RWPE1 (cell line): ENCODE measurements around the gene CTNNAL1.

Experiments used
- CTCF ChIA-PET: fragments of 350-600 bp; sonication (Branson Sonifier 250); formaldehyde crosslinking; extraction: SDS; loops from one replicate; lab custom pipeline; 2021; lab: Yijun Ruan, JAX
- POLR2A ChIA-PET: fragments of 400-600 bp; formaldehyde crosslinking; extraction: SDS; loops from one replicate; lab custom pipeline; 2020; ENCODE audit warnings: antibody characterized with exemption; ENCODE audit not compliant: low non-redundant PET; lab: Yijun Ruan, JAX
- DNase-seq: peaks from one replicate; pipeline ENCODE4 v3.0.0; 2012; ENCODE audit warnings: low spot score
- H3K27ac ChIP-seq: fragments of 450-650 bp; 2 replicates; pipeline ENCODE4 v1.5.1; 2017
- TF ChIP-seq, protein P1 (sequence below): fragments of 450-650 bp; conservative IDR thresholded peaks from 2 replicates; pipeline ENCODE4 v1.5.1; 2017; ENCODE audit warnings: low read depth, mild to moderate bottlenecking

The CTNNAL1 gene

DNA sequence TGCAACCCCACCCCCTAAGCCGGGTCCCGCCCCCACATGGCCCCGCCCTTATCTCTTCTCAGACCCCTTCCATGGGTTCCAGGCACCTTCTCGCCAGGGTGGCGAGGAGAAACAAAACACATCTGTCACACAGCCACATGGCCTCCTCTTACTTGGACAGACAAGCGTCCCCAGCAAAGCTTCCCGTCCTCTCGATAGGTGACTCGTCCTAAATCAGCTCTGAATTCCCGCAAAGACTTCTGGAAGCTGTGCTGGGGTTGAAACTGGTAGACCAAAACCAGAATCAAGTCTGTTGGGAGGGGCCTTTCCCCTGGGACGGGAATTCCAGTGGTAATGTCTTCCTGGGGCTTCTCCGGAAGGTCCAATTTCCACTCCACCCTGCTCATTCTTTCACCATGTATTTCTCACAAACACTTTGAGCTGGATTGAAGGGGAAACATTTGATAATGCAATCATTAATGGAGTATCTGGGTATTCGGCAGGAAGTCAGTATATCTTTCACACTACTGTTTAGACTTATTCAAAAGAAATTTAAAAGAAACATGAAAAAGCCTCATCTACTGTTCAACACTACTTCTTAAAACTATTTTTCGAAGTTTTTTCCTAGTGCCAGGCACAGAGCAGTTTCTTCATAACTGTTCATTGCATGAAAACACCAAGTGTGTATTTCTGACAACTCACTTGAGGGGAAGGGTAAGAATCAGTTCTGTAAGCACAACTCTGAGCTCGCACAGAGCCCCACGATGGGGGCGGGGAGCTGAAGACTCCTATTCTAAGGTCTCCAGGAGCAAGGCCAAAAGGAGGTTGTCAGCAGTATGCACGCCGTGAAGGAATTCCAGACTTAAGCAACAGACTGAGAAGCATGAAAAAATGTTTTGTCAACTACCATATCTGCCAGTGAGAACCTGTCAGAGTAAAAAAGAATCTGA, 644 bp upstream of the CTNNAL1 start:
- CTCF ChIA-PET: interaction anchor here (0.6 to 1.1 kb wide), 4 partner anchors 13 to 332 kb away, joined by 3 to 6 read pairs (median 3); no protein-coding TSS in a partner anchor
- DNase-seq: no peak
- TF ChIP-seq, protein P1, sequence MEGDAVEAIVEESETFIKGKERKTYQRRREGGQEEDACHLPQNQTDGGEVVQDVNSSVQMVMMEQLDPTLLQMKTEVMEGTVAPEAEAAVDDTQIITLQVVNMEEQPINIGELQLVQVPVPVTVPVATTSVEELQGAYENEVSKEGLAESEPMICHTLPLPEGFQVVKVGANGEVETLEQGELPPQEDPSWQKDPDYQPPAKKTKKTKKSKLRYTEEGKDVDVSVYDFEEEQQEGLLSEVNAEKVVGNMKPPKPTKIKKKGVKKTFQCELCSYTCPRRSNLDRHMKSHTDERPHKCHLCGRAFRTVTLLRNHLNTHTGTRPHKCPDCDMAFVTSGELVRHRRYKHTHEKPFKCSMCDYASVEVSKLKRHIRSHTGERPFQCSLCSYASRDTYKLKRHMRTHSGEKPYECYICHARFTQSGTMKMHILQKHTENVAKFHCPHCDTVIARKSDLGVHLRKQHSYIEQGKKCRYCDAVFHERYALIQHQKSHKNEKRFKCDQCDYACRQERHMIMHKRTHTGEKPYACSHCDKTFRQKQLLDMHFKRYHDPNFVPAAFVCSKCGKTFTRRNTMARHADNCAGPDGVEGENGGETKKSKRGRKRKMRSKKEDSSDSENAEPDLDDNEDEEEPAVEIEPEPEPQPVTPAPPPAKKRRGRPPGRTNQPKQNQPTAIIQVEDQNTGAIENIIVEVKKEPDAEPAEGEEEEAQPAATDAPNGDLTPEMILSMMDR: no peak
- POLR2A ChIA-PET: interaction anchor here (0.6 kb wide), 1 partner anchor 93 kb away, joined by 7 read pairs; no protein-coding TSS in a partner anchor
- peak overlapping the region; percentile 99 for H3K27ac ChIP-seq

DNA sequence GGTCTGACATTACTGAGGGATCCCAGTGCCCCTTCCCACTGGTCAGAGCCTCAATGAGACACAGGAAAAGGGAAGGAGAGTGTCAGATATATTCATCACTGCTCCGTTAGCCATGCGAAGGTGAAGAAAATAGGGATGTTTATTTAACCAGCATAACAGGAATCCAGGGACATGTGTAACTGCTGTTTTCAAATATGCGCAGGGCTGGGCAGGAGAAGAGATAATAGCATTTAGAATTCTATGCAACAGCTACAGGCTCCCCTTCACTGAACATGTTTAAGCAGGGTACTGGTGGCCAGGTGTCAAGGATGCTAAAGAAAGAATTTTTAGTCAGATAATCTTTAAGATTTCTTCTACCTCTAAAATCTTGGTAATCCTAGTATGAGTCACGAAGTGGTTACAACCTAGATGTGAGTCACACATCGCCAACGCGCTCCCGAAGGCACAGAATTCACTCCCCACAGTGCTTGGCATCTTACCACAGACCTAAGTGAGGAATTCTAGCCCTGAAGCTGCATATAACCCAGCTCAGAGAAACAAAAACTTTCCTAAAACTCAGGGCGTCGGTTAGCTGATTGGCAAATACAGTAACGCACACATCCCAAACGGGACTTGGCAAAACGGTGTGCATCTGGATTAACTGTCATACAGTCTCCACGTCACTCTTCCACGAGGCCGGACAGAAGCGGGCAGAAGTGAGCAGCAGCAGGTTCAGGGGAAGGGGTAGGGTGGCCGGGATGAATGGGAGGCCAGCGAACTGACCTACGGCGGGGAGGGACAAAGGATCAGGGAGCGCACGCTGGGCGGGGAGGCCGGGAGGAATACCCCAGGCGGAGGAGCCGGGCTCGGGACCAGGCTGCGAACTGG, 1.1 kb downstream of the CTNNAL1 start:
- TF ChIP-seq, protein P1: no peak
- peak overlapping the region; percentile 99 for H3K27ac ChIP-seq
- CTCF ChIA-PET: interaction anchor here (0.5 to 0.6 kb wide), 4 partner anchors 20 to 431 kb away, joined by 3 to 5 read pairs (median 4); no protein-coding TSS in a partner anchor

DNA sequence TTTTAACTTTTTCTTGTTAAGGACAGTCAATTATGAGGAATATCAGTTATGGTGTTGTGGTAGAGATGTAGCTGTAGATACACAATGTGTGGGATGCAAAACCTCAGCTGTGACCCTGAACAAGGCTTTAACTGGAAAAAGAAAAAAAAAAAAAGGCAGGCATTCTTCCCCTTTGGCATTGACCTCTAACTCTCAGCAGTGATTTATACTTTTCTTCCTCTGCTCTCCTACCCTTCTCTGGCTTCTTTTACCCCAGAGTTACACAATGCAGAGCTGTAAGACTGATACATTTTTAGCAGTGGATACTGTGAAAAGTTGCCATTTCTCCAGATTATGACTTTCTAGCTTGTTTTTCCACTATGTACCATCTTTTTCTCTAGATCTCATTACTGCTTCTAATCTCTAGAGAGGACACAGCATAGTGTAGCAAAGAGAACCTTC, 2.0 kb downstream of the CTNNAL1 start:
- TF ChIP-seq, protein P1: no peak
- POLR2A ChIA-PET: no interaction called here
- no peak overlapping the region for H3K27ac ChIP-seq
- CTCF ChIA-PET: interaction anchor here (0.5 to 0.6 kb wide), 2 partner anchors 28 to 460 kb away, joined by 3 to 4 read pairs; no protein-coding TSS in a partner anchor
- DNase-seq: no peak

More for the DNA sequence above, 1.1 kb downstream of the CTNNAL1 start:
- POLR2A ChIA-PET: no interaction called here
- DNase-seq: peak; percentile 97

DNA sequence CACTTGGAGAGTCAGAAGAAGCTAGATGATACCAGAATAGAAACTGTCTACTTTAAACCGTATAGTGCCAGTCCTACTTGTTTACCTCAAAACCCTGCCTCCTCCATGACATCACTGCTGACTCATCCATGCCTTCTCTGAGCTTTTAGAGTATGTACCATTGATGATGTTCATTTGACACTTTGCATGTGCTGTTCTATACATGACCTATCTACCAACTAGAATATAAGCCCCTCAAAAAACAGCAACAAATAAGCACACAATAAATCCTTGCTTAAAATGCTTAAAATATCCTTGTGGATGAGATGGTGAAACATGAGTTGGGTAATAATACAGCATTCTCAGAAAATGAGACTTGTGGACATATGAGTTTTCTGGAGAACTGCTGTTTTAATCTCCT, 2.6 kb downstream of the CTNNAL1 start:
- CTCF ChIA-PET: interaction anchor here (0.6 kb wide), 2 partner anchors 393 to 460 kb away, joined by 3 to 4 read pairs; no protein-coding TSS in a partner anchor
- peak; percentile 66 for DNase-seq
- POLR2A ChIA-PET: no interaction called here
- H3K27ac ChIP-seq: no peak overlapping the region
- TF ChIP-seq, protein P1: no peak

DNA sequence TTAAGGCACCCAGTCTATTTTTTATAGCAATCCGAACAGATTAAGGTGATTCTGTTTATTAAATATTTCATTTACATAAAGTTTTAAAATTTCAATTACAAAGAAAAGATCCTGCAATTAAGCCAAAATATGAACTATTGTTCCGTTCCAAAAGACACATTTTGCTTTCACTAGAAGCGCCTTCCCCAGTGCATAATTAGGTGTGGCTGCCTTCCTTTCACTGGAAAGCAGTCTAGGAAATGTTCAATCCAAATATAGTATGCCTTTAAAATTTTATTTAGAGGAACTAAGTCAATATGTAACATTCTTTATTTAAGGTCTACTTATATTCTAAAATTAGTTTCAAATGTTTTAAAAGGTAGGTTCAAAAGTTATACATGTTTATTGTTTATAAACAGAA, 7.6 kb downstream of the CTNNAL1 start:
- H3K27ac ChIP-seq: no peak overlapping the region
- CTCF ChIA-PET: no interaction called here
- DNase-seq: no peak
- TF ChIP-seq, protein P1: no peak
- POLR2A ChIA-PET: no interaction called here

DNA sequence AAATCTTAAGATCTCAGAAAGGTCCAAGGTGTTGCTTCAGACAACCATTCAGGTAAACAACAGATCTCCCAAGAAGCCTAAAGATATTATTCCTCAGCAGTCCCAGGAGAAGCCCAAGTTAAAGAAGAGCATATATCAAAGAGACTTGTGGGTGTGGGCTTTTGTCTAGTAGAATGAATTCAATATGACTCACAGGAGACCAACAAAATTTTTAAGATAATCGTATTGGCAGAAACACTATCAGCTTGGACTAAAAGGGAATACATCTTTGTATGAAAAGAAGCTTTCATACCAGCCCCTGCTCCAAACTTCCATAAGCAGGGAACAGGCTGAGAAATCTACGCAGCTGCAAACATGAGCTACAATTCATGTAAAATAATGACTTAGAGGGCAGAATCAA, 10.2 kb downstream of the CTNNAL1 start:
- TF ChIP-seq, protein P1: no peak
- CTCF ChIA-PET: interaction anchor here (1.6 kb wide), 1 partner anchor 18 kb away, joined by 3 read pairs; no protein-coding TSS in a partner anchor
- H3K27ac ChIP-seq: no peak overlapping the region
- POLR2A ChIA-PET: no interaction called here
- DNase-seq: no peak
